GM18861 (cell line): ENCODE measurements around the gene MAST4.

Experiments used
- ATAC-seq: cut with Tn5 transposase; IDR thresholded peaks from one replicate; pipeline ENCODE4 v1.9.1; 2021; ENCODE audit not compliant: unreplicated experiment

MAST4 gene

GRCh38 chr5:67005737-67006499 lies 409.7 kb downstream of the MAST4 start:
- no peak for ATAC-seq

DNA sequence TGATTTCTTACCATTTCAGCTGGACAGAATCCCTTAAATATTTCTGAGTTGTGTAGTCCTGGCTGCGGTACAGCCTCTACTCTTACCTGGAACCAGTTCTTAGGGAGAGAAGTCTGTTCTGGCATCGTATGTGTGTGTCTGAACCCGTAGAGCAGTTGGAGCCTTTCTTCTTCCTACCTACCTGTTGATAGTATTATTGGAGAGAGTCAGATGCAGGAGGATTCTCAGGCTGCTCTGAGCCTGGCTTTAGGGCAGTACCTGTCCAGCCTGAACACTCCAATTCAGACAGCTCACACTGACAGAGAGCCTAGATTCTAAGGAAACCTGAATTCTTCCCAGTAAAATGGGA lies 410.3 kb downstream of the MAST4 start:
- ATAC-seq, result no peak

DNA sequence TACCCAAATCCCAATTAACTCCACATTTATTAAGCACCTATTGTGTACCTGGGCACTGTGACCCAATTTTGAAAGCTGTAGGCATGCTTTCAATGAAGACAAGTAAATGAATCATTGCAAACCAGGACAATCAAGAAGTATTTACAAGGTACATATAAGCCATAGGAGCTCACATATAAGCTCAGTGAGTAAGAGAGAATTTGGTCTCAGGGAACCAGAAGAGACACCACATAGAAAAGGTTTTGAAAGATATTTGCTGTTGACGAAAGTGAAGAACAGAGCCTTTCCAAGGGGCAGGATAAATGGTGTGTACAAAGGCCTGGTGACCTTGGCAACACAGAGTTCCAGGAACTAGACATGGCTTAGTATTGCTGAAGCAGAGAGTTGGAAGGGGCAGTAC lies 412.8 kb downstream of the MAST4 start:
- ATAC-seq, result no peak

GRCh38 chr5:67010684-67011409 lies 414.7 kb downstream of the MAST4 start:
- no peak for ATAC-seq

DNA sequence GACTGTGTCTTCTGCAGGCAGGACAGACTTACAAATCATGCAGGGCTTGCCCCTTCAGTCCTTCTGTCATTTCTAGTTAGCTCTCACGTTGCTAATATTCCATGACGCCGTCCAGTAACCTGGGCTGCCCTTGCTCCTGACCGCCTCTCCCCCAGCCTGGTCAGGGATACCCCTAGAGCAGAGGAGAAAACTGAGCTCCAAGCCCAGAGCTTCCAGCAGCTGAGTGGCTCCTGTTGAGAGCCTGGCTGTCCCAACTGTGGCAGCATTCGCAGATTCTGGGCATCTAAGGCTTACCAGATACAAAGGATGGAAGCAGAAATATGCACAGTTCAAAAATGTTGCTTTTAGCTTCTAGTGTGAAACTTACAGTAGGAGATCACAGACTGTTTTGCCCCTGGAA lies 415.2 kb downstream of the MAST4 start:
- ATAC-seq, result no peak

DNA sequence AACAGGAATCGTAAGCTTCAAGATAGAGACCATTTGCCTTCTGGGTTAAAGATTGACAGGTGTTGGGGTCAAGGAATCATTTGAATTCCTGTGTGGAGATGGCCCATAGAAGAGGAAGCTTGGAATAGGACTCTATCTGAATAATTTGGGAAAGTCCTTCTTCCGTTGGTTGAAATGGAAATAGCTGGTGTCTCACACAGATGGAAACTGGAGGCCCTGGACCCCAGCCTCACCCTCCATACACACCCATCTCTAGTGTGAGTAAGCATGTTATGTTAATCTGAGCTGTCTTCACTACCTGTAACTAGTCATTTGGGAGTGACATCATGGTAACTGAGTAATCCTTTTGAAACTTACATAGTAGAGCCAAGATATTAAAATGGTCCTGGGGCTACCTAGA lies 416.0 kb downstream of the MAST4 start:
- no peak for ATAC-seq

DNA sequence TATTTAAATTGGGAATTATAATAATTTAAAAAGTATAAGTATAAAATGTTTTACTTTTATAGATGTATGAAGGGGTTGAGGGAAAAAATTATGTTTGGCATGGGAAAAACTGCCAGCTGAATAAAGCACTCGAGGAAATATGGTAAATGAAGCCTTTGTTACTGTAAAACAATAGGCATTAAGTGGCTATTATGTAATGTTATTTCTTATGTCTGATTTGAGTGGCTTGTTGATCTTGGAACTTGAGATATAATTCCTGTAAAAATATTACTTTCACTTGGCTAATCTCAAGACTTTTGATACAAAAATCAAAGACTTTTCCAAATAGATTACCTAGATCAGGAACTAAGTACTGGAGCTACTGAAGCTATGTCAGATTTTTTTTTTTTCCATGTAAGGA lies 417.5 kb downstream of the MAST4 start:
- no peak for ATAC-seq

GRCh38 chr5:67014191-67014590 lies 418.0 kb downstream of the MAST4 start:
- no peak for ATAC-seq

DNA sequence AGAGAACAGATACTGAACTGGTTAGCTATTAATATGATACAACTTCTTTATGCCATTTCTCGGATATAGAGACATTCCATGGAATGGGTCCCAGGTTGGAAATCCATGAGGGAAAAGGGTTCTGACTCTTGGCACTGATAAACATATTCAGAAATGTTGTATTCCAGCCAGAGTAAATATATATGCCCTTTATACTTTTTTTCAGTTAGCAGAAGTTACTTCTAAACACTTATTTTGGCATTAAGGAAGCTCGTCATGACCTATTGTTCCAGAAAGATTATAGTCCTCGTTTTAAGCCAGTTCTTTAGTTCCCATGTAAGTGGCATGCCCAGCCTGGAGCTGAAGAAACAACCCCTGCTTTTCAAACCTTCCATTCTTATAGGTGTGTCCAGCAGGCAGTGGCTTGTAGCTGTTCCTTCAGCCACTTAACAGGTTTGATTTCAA lies 418.8 kb downstream of the MAST4 start:
- no peak for ATAC-seq

- no peak for ATAC-seq
These were observed 419.5 kb downstream of the MAST4 start for GRCh38 chr5:67015541-67016191.

- no peak for ATAC-seq
These were observed 423.1 kb downstream of the MAST4 start for GRCh38 chr5:67019065-67019845.

GRCh38 chr5:67020096-67020615 lies 424.0 kb downstream of the MAST4 start:
- ATAC-seq, result no peak

GRCh38 chr5:67021031-67021430 lies 424.8 kb downstream of the MAST4 start:
- no peak for ATAC-seq

DNA sequence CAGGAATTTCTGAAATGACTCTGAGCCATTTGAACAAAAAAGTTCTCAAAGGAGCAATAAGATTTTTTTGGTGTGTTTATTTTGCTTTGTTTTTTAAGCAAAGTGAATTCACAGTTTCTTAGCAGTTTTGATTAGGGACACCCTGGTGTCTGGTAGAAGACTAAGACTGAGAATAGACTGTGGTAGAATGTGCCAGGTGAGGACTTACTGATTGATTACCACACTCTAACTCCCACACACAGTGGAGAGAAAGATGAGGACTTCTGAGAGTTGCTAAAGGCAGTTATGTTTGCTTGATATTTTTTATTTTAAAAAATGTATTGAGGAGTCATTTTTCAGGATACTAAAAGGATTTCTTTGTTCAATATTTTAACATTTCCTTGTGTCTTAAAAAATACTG lies 425.3 kb downstream of the MAST4 start:
- ATAC-seq, result no peak

DNA sequence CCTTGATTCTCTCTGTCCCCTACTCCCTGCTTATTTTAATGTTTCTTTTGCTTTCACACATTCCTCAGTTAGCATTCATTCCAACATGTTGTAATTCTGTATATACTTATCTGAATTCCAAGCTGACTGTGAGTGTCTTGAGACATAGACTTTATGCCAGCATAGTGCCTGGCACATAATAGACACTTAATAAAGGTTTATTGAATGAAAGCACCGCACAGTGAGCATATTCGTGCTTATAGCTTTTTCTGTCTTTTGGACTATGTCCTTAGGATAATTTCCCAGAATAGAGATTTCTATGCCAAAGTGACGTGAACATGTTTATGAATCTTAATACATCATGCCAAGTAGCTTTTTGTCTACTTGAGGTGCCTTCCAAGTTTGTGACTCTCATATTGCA lies 425.8 kb downstream of the MAST4 start:
- no peak for ATAC-seq

- ATAC-seq, result no peak
These were observed 429.3 kb downstream of the MAST4 start for GRCh38 chr5:67025457-67025856.

GRCh38 chr5:67026278-67026677 lies 430.1 kb downstream of the MAST4 start:
- ATAC-seq, result no peak

- ATAC-seq, result no peak
These were observed 431.0 kb downstream of the MAST4 start for GRCh38 chr5:67027171-67027570.

- ATAC-seq, result no peak
These were observed 432.2 kb downstream of the MAST4 start for GRCh38 chr5:67028371-67028770.

DNA sequence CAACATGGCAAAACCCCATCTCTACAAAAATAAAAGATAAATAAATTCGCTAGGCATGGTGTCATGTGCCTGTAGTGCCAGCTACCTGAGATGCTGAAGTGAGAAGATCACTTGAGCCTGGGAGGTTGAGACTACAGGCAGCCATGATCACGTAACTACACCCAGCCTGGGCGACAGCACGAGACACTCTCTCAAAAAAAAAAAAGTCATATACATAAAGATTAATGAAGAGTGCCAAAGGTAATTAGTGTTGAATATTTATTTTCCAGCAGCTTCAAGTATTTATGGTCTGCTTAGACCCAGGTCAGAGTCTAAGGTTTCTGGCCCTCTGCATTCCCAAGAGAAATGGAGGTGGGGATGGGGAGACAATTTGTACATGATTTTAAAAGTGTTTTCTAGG lies 432.7 kb downstream of the MAST4 start:
- ATAC-seq, result no peak

DNA sequence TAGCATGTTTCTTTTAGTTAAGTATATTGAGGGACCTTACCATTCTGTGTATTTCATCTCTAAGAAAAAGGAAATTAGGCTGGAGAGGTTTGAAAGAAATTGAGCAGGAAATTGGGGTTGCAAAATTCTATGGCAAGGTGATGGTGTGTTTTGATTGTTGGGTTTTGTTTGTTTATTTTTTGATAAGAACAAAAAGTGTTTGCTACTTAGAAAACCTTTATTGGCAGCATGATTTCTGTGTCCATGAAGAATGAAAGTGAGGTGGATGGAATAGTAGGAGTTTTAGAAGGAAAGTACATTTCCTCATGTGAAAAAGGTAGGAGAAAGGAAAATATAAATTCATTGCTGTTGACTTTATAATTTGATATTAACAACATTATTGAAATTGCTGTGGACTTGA lies 433.3 kb downstream of the MAST4 start:
- no peak for ATAC-seq
